ENCODE data around the gene BRD1. TPM values are rescaled to one million over a fixed set of nuclear protein-coding genes. Genes with fewer than 3 reads are reported as not detected.

Gene BRD1
- total RNA-seq, 1 experiment from 2014 or later = 31.3 TPM

DNA sequence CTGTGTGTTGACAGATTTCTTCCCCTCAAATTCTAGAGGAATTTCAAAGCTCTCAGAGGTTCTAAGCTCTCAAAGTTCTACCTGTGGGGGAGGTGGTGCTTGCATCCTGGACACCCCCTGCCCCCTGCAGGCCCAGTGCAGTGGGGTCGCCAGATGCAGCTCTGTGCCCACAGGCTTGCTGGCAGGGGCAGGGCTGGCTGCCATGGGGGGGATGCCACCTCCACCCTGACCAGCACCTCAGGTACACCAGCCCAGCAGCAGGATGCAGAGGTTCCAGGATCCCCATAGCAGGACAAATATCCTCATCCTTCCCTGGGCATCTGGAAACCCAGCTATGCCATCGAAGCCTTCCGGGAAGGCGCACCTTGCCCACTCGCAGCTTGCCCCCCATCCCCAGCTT is 91.1 kb downstream of the BRD1 start:
- H3K27me3 ChIP-seq (ENCODE audit: insufficient read depth, low read length) = peaks cover 40% of the 10 kb centered on the region
- BruUV-seq (replicated peaks) = no TSS peak
- no peak overlapping the region for H3K4me2 ChIP-seq (ENCODE audit: low read length)
- H3K9me2 ChIP-seq (ENCODE audit: insufficient read depth) = no peaks in the 10 kb centered on the region
- no peak for TF ChIP-seq POLR2AphosphoS5 (IDR thresholded peaks at IDR 0.05; ENCODE audit: low read depth, low read length)
- no peak for TF ChIP-seq CBX3 (IDR thresholded peaks at IDR 0.05; ENCODE audit: low read depth)
- TF ChIP-seq, protein P1, sequence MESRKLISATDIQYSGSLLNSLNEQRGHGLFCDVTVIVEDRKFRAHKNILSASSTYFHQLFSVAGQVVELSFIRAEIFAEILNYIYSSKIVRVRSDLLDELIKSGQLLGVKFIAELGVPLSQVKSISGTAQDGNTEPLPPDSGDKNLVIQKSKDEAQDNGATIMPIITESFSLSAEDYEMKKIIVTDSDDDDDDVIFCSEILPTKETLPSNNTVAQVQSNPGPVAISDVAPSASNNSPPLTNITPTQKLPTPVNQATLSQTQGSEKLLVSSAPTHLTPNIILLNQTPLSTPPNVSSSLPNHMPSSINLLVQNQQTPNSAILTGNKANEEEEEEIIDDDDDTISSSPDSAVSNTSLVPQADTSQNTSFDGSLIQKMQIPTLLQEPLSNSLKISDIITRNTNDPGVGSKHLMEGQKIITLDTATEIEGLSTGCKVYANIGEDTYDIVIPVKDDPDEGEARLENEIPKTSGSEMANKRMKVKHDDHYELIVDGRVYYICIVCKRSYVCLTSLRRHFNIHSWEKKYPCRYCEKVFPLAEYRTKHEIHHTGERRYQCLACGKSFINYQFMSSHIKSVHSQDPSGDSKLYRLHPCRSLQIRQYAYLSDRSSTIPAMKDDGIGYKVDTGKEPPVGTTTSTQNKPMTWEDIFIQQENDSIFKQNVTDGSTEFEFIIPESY (IDR thresholded peaks at IDR 0.05; ENCODE audit: extremely low read depth, insufficient replicate concordance, low read length) = no peak
- TF ChIP-seq, protein P2, sequence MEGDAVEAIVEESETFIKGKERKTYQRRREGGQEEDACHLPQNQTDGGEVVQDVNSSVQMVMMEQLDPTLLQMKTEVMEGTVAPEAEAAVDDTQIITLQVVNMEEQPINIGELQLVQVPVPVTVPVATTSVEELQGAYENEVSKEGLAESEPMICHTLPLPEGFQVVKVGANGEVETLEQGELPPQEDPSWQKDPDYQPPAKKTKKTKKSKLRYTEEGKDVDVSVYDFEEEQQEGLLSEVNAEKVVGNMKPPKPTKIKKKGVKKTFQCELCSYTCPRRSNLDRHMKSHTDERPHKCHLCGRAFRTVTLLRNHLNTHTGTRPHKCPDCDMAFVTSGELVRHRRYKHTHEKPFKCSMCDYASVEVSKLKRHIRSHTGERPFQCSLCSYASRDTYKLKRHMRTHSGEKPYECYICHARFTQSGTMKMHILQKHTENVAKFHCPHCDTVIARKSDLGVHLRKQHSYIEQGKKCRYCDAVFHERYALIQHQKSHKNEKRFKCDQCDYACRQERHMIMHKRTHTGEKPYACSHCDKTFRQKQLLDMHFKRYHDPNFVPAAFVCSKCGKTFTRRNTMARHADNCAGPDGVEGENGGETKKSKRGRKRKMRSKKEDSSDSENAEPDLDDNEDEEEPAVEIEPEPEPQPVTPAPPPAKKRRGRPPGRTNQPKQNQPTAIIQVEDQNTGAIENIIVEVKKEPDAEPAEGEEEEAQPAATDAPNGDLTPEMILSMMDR (IDR thresholded peaks at IDR 0.05 in 2 of 3, conservative IDR thresholded peaks at IDR 0.05 in 1 of 3; ENCODE audit: borderline replicate concordance in 1 of 3, insufficient read depth in 1 of 3, low read depth in 2 of 3, low read length in 2 of 3) = no peak
- no peak for TF ChIP-seq FOSL1 (IDR thresholded peaks at IDR 0.05; ENCODE audit: low read depth)
- TF ChIP-seq, protein P3, sequence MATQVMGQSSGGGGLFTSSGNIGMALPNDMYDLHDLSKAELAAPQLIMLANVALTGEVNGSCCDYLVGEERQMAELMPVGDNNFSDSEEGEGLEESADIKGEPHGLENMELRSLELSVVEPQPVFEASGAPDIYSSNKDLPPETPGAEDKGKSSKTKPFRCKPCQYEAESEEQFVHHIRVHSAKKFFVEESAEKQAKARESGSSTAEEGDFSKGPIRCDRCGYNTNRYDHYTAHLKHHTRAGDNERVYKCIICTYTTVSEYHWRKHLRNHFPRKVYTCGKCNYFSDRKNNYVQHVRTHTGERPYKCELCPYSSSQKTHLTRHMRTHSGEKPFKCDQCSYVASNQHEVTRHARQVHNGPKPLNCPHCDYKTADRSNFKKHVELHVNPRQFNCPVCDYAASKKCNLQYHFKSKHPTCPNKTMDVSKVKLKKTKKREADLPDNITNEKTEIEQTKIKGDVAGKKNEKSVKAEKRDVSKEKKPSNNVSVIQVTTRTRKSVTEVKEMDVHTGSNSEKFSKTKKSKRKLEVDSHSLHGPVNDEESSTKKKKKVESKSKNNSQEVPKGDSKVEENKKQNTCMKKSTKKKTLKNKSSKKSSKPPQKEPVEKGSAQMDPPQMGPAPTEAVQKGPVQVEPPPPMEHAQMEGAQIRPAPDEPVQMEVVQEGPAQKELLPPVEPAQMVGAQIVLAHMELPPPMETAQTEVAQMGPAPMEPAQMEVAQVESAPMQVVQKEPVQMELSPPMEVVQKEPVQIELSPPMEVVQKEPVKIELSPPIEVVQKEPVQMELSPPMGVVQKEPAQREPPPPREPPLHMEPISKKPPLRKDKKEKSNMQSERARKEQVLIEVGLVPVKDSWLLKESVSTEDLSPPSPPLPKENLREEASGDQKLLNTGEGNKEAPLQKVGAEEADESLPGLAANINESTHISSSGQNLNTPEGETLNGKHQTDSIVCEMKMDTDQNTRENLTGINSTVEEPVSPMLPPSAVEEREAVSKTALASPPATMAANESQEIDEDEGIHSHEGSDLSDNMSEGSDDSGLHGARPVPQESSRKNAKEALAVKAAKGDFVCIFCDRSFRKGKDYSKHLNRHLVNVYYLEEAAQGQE (IDR thresholded peaks at IDR 0.05; ENCODE audit: low read depth) = no peak
- ChIA-PET CTCF (interaction anchor here (0.9 kb wide), 1 partner anchor 35 kb away, joined by 3 read pairs; no protein-coding TSS in a partner anchor), POLR2A (no interaction called here), RAD21 (ENCODE audit: low non-redundant PET in 1 of 2, low total read pairs in 2 of 2, uncharacterized antibody in 2 of 2, unreplicated experiment in 2 of 2) (no interaction called here)
- no peak overlapping the region for H3K4me3 ChIP-seq (replicated peaks in 1 of 2; ENCODE audit: low read depth in 1 of 2, low read length in 2 of 2)
- intact Hi-C loops (cut with micrococcal nuclease) = no loop called here
- no peak for DNase-seq (ENCODE audit: low read depth, low spot score)
- no peaks in the 10 kb centered on the region for H3K4me1 ChIP-seq (ENCODE audit: control insufficient read depth in 1 of 2, insufficient read depth in 2 of 2, low read length in 2 of 2)
- H2AFZ ChIP-seq (ENCODE audit: low read depth, low read length, poor library complexity, severe bottlenecking) = no peak overlapping the region
- no peaks in the 10 kb centered on the region for H3K79me2 ChIP-seq (ENCODE audit: insufficient read depth, low read length)
- ATAC-seq = no peak
- H3K27ac ChIP-seq (ENCODE audit: low read depth, low read length) = no peak overlapping the region
- peaks cover 0 to 4% of the 10 kb centered on the region in 2 experiments; a peak in 2 of 4 replicates for H3K9me3 ChIP-seq (ENCODE audit: control insufficient read depth in 1 of 2, insufficient read depth in 1 of 2, low read depth in 1 of 2, low read length in 2 of 2)
- H3K36me3 ChIP-seq (ENCODE audit: control insufficient read depth in 1 of 2, insufficient read depth in 2 of 2, low read length in 2 of 2) = no peaks in the 10 kb centered on the region
- no peak overlapping the region for H3K9ac ChIP-seq (ENCODE audit: low read length)
- H4K20me1 ChIP-seq (ENCODE audit: insufficient read depth) = no peaks in the 10 kb centered on the region
